IPS-18a (cell line): ENCODE measurements around the gene LIN52.
A peak's percentile ranks its signal among the peaks of the same experiment; 100 is the strongest.

Experiments
- H3K27ac ChIP-seq: one replicate; pipeline ENCODE4 v1.5.1; 2013; ENCODE audit warnings: low read length
- H3K27me3 ChIP-seq: one replicate; pipeline ENCODE4 v1.6.1; 2013; ENCODE audit warnings: mild to moderate bottlenecking, low read length; ENCODE audit not compliant: control insufficient read depth, insufficient read depth
- H3K36me3 ChIP-seq: one replicate; pipeline ENCODE4 v1.6.1; 2013; ENCODE audit warnings: low read depth, low read length; ENCODE audit not compliant: control insufficient read depth
- H3K4me1 ChIP-seq: one replicate; pipeline ENCODE4 v1.6.1; 2013; ENCODE audit warnings: low read depth, low read length; ENCODE audit not compliant: control insufficient read depth
- H3K4me3 ChIP-seq: one replicate; pipeline ENCODE4 v1.5.1; 2013; ENCODE audit warnings: low read length
- H3K9ac ChIP-seq: one replicate; pipeline ENCODE4 v1.6.1; 2013; ENCODE audit warnings: mild to moderate bottlenecking, low read length, moderate library complexity
- H3K9me3 ChIP-seq: one replicate; pipeline ENCODE4 v1.6.1; 2013; ENCODE audit warnings: low read depth, low read length; ENCODE audit not compliant: control insufficient read depth

The LIN52 gene

GRCh38 chr14:74219277-74220205, 134.8 kb downstream of the LIN52 start:
- no peak overlapping the region for H3K9ac ChIP-seq
- no peak overlapping the region for H3K27ac ChIP-seq
- no peaks in the 10 kb centered on the region for H3K9me3 ChIP-seq
- no peaks in the 10 kb centered on the region for H3K4me1 ChIP-seq
- peaks cover 26% of the 10 kb centered on the region for H3K27me3 ChIP-seq
- H3K36me3 ChIP-seq, result no peaks in the 10 kb centered on the region
- no peak overlapping the region for H3K4me3 ChIP-seq

DNA sequence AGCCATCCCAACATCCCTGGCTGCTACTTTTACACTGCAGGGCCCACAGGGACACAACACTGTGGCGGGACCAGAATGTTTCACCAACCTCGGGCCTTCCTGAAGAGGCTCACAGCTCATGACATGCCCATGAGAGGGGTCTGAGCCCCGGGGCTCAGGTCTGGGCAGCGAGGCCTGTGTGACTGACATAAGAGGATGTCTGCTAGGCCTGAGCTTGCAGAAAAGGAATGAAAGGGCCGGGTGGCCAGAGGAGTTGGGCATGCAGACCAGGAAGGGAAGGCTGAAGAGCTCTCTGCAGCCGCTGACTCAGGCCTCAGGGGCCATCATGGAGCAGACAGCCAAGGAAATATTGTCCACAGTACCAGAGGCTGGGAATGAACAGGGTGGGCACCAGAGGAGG, 136.2 kb downstream of the LIN52 start:
- Histone ChIP-seq H3K36me3 (no peaks in the 10 kb centered on the region), H3K4me1 (no peaks in the 10 kb centered on the region), H3K4me3 (no peak overlapping the region), H3K9ac (no peak overlapping the region), H3K9me3 (no peaks in the 10 kb centered on the region), H3K27me3 (peaks cover 26% of the 10 kb centered on the region), H3K27ac (no peak overlapping the region)

DNA sequence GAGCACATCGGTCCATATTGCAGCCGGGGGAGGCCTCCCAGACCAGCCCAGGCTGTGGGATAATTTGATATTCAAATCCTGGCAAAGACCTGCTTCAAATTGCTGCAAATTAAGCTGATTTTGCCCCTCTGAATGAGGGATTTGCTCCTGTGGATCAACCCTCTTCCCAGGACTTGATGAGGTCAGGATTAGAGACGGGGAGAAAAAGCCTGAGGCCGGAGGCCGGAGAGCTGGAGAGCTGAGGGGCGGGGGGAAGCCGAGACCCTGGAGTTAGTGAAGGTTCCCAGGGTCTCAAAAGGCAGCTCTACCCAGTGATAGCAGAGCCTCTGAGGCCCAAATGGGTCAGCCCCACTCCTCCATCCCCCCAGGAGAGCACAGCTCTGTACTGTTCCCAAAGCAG, 137.0 kb downstream of the LIN52 start:
- H3K9ac ChIP-seq, result no peak overlapping the region
- H3K27ac ChIP-seq, result no peak overlapping the region
- no peaks in the 10 kb centered on the region for H3K36me3 ChIP-seq
- H3K9me3 ChIP-seq, result no peaks in the 10 kb centered on the region
- no peak overlapping the region for H3K4me3 ChIP-seq
- no peaks in the 10 kb centered on the region for H3K4me1 ChIP-seq
- peaks cover 25% of the 10 kb centered on the region for H3K27me3 ChIP-seq

DNA sequence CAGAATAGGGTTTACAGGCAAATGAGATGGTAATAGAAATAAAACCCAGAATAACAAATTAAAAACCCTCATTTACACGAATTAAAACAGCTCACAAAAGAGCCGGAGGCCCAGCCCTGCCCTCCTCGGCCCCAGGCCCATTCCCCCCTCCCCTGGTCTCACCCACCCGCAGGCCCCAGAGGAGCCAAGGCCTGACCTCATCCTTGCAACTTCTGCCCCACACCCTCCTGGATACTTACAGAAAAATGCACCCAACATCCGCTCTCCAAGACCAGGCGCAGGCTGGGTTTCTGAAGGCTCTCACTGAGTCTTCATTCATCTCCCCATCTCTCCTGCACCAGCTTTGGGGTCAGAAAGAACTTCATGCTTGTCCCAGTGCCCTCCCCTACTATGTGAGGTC, 138.3 kb downstream of the LIN52 start:
- Histone ChIP-seq H3K9me3 (no peaks in the 10 kb centered on the region), H3K4me1 (no peaks in the 10 kb centered on the region), H3K27ac (no peak overlapping the region), H3K27me3 (peaks cover 12% of the 10 kb centered on the region), H3K9ac (no peak overlapping the region), H3K36me3 (no peaks in the 10 kb centered on the region), H3K4me3 (no peak overlapping the region)

GRCh38 chr14:74231784-74232183, 147.0 kb downstream of the LIN52 start:
- H3K4me3 ChIP-seq, result no peak overlapping the region
- H3K4me1 ChIP-seq, result no peaks in the 10 kb centered on the region
- no peak overlapping the region for H3K27ac ChIP-seq
- no peaks in the 10 kb centered on the region for H3K9me3 ChIP-seq
- H3K36me3 ChIP-seq, result no peaks in the 10 kb centered on the region
- H3K27me3 ChIP-seq, result peaks cover 8% of the 10 kb centered on the region
- H3K9ac ChIP-seq, result no peak overlapping the region

DNA sequence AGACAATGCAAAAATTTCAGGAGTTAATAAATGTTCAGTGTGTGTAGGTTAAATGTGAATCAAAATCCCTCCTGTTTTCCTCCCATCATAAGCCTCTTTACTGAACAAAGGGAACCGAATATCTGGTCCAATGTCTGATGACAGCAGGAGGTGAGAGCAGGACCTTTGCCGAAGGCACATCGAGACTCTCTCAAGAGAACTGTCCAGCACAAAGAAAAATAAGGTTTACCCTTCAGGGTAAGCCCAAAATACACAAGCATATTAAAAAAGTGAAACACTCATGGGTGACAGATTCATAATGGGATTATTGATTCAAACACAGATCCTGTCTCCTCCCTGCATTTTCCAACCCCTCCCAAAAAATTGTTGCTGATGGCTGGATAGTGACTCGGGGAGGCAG, 150.3 kb downstream of the LIN52 start:
- no peaks in the 10 kb centered on the region for H3K36me3 ChIP-seq
- no peaks in the 10 kb centered on the region for H3K9me3 ChIP-seq
- no peaks in the 10 kb centered on the region for H3K4me1 ChIP-seq
- H3K4me3 ChIP-seq, result no peak overlapping the region
- H3K27me3 ChIP-seq, result peaks cover 39% of the 10 kb centered on the region
- H3K9ac ChIP-seq, result no peak overlapping the region
- H3K27ac ChIP-seq, result no peak overlapping the region

DNA sequence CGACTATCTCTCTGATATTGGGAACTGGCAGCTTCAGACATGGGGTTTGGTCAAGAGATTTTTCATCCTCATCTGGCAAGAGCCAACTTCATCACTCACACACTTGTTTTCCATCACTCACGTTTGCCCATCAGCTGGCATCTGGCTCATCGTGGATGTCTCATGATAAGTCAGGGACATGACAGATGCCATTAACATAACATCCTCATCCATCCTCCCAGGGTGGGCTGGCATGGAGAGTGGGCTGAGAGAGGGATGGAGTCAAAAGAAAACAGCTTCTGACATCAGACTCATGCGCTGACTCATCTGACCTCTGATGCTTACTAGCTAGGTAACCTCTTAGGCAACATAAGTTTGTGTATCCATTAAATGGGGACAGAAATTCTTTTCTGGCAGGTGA, 152.7 kb downstream of the LIN52 start:
- Histone ChIP-seq H3K4me3 (no peak overlapping the region), H3K27me3 (peaks cover 59% of the 10 kb centered on the region)

DNA sequence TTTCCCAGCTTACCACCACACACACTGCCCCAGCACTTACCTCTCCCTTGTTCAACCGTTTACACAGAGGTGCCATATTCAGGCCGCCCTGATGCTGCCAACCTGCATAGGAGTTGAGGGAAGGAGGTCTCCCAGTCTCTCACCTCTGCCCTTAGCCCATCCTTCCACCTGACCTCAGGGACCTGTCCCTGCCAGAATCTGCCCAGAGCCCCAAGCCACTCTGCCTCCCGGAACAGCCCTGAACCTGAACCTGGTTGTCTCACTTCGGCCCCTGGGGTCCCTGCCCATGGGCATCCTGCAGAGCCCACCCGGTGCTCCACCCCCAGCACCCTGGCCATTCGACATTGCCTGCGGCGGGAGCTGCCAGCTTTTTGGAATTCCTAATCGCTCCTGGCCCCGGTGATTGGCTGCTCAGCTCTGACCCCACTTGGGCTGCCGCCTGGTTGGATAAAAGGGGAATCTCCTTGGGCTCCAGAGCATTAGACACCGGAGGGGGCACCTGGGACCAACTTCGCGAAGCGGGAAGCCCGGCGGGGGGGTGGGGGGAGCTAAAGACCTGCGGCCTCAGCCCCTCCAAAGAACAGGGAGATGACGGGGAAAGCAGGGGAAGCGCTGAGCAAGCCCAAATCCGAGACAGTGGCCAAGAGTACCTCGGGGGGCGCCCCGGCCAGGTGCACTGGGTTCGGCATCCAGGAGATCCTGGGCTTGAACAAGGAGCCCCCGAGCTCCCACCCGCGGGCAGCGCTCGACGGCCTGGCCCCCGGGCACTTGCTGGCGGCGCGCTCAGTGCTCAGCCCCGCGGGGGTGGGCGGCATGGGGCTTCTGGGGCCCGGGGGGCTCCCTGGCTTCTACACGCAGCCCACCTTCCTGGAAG, 154.5 kb downstream of the LIN52 start, which contains the start of gene VSX2:
Gene VSX2 (plus strand): TSS at position 476 of the 874 bp plus-strand sequence. CDS start 113 bp downstream, at position 589.
- Histone ChIP-seq H3K9me3 (no peaks in the 10 kb centered on the region), H3K27me3 (peaks cover 77% of the 10 kb centered on the region), H3K36me3 (no peaks in the 10 kb centered on the region), H3K27ac (no peak within 1 kb of the TSS), H3K9ac (no peak within 1 kb of the TSS), H3K4me3 (peak within 1 kb of the TSS; percentile 43), H3K4me1 (peaks cover 14% of the 10 kb centered on the region)

More for the DNA sequence above, 152.7 kb downstream of the LIN52 start:
- no peaks in the 10 kb centered on the region for H3K9me3 ChIP-seq
- no peak overlapping the region for H3K27ac ChIP-seq
- H3K9ac ChIP-seq, result no peak overlapping the region
- H3K36me3 ChIP-seq, result no peaks in the 10 kb centered on the region
- peaks cover 13% of the 10 kb centered on the region for H3K4me1 ChIP-seq

DNA sequence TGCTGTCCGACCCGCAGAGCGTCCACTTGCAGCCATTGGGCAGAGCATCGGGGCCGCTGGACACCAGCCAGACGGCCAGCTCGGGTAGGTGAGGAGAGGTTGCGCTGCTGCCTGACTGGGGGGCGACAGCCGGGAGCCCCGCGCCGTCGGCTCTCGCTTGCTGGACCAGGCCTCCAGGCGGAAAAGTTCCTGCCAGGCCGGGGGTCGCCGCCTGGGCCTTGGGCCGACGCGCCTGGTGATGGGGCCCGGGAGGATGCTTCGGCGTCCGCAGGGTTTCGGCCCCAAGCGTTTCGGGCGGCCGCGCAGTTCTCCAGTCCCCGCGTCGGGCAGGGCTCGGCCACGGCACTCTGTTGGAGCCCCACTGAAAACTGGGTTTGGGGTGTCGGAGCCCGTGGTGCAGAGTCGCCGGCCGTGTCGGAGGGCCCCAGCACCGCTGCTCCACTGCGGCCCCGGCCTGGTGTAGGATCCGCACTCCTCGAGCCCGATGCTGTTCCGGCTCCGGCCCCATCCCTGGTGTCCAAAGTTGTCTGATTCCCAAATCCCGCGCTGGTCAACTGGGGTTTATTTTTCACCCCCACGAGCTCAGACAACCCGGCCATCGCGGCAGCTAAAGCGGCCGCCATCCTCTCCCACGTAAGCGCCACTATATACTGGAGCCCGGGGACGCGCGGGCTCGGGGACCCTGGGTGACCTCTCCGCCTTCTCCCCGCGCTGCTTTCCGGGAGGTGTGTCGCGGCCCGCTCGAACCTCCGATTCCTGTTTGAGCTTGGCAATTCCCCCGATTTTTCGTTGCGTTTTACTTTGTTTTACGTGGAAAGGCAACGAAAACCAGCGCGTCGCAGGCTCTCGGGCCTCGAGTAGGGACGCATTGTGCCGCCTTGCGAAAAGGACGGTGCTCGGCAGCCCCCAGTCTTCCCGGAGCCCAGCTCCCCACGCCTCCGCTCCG, 155.4 kb downstream of the LIN52 start:
- H3K36me3 ChIP-seq, result no peaks in the 10 kb centered on the region
- peaks cover 86% of the 10 kb centered on the region for H3K27me3 ChIP-seq
- no peaks in the 10 kb centered on the region for H3K9me3 ChIP-seq
- peak overlapping the region; percentile 43 for H3K4me3 ChIP-seq
- H3K4me1 ChIP-seq, result peaks cover 14% of the 10 kb centered on the region
- H3K27ac ChIP-seq, result no peak overlapping the region
- no peak overlapping the region for H3K9ac ChIP-seq

DNA sequence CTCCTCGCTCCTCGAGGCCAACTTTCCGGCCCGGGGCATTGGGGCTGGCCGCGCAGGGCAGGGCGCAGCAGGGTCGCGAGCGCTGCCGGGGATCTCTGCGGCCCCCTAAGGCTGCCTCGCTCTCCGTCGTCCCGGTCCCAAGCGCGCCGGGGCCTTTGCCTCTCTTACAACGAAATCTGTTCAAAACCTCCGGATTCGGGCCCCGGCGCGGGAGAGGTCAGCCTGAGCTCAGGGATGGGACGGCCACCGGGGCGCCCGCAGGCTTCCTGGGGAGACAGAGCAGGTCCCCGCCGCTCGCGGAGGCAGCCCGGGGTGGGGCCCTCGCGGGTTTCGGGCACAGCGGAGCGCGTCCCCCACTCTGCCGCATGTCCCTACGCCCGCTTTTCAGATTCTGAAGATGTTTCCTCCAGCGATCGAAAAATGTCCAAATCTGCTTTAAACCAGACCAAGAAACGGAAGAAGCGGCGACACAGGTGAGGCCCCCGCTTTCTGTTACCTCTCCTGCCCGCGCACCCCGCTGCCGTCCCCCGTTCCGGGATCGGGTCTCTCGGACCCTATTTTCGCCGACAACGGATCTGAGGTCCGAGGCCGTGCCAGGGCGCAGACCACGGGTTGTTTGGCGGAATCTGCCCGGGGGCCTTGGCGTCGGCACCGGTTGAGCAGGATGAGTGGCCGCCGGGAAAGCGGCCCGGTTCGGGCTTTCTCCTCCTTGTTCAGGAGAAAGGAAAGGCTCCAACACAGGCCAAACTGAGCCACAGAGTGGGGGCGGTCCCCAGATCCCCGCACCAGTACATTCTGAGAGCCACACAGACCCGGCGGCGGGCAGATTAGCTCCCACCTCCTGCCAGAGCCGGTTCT, 156.3 kb downstream of the LIN52 start:
- H3K4me3 ChIP-seq, result peak overlapping the region; percentile 43
- H3K4me1 ChIP-seq, result peaks cover 14% of the 10 kb centered on the region
- no peak overlapping the region for H3K9ac ChIP-seq
- no peaks in the 10 kb centered on the region for H3K36me3 ChIP-seq
- H3K9me3 ChIP-seq, result no peaks in the 10 kb centered on the region
- no peak overlapping the region for H3K27ac ChIP-seq
- peaks cover 91% of the 10 kb centered on the region for H3K27me3 ChIP-seq
